ENCODE measurements around the gene HIF1A.

DNA sequence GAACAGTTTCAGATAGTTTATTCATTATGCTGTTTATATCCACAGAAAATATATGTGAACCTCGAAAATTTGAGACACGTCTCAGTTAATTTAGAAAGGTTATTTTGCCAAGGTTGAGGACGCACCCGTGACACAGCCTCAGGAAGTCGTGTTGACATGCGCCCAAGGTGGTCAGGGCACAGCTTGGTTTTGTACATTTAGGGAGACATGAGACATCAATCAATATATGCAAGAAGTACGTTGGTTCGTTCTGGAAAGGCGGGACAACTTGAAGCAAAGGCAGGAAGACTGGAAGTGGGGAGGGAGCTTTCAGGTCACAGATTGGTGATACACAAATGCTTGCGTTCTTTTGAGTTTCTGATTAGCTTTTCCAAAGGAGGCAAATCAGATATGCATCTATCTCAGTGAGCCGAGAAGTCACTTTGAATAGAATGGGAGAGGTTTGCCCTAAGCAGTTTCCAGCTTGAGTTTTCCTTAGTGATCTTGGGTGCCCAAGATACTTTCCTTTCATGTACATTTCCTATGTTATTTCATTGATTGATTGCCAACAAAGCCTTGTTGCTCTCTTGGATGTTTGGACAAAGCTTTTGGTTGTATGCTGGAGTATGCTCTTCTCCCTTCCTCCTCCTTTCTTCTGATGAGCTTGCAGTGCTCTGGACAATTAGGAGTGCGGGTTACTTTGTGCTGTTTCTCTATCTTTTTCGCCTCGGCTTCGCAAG lies 70.1 kb downstream of the HIF1A start:
- TF ChIP-seq, protein P1, sequence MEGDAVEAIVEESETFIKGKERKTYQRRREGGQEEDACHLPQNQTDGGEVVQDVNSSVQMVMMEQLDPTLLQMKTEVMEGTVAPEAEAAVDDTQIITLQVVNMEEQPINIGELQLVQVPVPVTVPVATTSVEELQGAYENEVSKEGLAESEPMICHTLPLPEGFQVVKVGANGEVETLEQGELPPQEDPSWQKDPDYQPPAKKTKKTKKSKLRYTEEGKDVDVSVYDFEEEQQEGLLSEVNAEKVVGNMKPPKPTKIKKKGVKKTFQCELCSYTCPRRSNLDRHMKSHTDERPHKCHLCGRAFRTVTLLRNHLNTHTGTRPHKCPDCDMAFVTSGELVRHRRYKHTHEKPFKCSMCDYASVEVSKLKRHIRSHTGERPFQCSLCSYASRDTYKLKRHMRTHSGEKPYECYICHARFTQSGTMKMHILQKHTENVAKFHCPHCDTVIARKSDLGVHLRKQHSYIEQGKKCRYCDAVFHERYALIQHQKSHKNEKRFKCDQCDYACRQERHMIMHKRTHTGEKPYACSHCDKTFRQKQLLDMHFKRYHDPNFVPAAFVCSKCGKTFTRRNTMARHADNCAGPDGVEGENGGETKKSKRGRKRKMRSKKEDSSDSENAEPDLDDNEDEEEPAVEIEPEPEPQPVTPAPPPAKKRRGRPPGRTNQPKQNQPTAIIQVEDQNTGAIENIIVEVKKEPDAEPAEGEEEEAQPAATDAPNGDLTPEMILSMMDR (IDR thresholded peaks at IDR 0.05), result no peak
- no peak for TF ChIP-seq EZH2 (IDR thresholded peaks at IDR 0.05)

Measured in neural progenitor cell (in vitro differentiated cells).